GM19452 (cell line): Measurements from ENCODE around the gene SP5.
A peak's percentile ranks its signal among the peaks of the same experiment; 100 is the strongest.
"Not testable (repeated sequence)": the region's sequence is repeated elsewhere in the genome, so short reads cannot be mapped to it uniquely, and the experiment has no call there.

ENCODE experiments used
- ATAC-seq: cut with Tn5 transposase; IDR thresholded peaks from one replicate; pipeline ENCODE4 v1.9.1; 2021; ENCODE audit not compliant: unreplicated experiment

SP5 gene

DNA sequence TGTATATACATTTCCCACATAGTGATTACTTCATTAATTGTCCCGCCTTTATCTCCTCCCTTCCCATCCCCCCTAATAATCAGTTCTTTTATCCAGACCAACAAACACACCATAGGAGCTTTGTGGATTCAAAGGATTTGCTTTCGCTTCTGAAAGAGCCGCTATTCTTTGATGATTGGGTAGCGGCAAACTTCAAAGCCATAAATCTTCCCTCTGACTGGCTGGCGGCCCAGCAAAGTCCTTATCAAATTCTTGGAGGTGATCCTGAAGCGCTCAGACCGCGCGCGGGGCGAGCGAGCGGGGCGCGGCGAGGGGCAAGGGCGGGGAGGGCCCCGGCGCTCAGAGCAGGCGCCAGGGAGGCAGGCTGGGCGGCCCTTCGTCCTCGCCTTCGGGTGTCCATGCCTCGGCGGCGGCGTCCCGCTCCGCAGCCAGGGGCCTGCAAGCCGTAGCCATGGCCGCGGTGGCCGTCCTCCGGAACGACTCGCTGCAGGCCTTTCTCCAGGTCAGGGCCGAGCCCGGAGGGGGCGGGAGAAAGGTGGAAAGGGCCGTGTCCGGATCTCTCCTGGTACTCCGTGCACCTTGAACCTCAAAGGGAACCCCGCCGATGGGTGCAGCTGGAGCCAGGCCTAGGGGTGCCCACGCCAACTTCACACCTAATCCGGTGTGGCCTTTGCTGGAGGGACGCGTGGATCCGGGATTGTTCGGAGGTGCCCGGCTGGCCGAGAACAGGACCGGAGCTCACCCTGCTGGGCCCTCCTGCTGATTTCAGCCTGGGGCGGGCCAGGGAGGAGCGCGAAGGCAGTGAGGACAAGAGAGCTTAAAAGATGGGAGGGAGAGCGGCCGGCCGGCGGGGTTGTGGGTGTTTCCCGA lies at the start of gene SP5:
SP5 (plus strand) TSS at position 276 of the 870 bp plus-strand sequence; CDS start at position 452, 176 bp downstream.
- no peak for ATAC-seq

DNA sequence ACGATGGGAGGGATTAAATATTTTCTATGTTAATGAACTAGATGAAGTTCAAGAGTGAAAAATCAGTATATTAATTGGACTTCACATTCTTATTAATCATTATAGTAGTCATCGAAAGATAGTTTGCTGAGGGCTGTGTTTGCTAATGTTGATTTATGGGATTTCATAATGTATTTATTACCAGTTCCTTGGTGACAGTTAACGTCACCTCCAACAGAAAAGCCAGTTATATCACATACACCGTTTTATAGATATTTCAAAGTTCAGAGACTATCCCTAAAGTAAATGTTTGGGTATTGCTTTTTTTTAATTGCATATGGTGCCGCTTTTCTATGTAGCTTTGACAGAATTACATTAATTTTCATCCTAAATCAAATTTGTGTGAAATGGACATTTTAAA lies 49.4 kb upstream of the SP5 start:
- ATAC-seq = no peak

DNA sequence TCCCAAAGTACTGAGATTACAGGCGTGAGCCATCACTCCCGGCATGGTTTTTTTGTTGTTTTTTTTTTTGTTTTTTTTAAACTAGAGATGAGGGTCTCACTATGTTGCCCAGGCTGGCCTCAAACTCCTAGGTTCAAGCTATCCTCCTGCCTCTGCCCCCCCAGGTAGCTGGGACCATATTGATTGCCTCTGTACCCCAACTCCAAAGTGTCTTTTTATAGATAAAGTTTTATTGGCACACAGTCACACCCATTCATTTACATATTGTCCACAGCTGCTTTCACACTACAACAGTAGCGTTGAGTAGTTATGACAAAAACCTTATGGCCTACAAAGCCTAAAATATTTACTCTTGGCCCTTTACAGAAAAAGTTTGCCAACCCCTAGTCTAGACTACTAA lies 45.2 kb upstream of the SP5 start:
- no peak for ATAC-seq

DNA sequence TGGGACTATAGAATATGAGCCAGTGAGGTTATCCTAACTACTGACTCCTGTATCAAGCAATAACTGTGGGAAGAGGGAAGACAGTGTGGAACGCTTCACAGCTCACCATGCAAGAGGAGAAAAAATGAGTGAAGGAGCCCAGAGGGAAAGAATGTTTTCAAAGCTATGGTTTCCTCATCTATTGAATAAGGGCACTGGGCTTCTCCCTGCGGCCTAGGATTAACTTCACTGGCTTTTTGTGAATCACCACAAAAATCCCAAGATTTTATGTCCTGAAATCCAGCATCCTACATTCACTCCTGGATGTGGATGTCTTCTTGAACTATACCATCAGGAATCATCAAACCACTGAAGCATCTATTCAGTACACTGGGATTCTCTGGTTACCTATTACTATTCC lies 44.5 kb upstream of the SP5 start:
- ATAC-seq = no peak

DNA sequence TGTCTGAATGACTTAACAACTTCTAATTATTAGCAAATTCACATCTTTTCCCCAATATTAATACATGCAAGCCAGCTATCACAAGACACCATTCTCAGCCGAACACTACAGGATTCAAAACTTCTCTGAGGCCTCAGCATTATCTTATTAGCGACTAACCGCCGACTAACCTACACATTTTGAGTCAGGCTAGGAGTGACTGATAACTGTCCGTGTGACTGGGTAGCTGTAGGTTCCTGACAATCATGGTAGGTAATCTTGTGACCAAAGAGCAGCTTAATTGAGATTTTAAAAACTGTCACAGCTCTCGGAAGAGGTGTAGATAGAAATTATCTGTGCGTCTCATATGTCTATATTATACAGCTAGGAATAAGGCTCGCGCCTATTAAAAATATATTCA lies 44.1 kb upstream of the SP5 start:
- ATAC-seq = no peak

DNA sequence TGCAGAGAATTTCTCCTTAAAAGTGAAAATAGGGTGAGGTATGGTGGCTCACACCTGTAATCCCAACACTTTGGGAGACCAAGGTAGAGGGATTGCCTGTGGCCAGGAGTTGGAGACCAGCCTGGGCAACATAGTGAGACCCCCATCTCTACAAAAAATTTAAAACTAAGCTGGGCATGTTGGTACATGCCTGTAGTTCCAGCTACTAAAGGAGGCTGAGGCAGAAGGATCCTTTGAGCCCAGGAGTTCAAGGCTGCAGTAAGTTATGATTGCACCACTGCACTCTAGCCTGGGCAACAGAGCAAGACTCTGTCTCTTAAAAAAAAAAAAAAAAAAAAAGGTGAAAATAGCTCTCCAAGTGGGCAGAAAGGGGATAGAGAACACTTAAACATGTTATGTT lies 40.9 kb upstream of the SP5 start:
- not testable (repeated sequence) for ATAC-seq

DNA sequence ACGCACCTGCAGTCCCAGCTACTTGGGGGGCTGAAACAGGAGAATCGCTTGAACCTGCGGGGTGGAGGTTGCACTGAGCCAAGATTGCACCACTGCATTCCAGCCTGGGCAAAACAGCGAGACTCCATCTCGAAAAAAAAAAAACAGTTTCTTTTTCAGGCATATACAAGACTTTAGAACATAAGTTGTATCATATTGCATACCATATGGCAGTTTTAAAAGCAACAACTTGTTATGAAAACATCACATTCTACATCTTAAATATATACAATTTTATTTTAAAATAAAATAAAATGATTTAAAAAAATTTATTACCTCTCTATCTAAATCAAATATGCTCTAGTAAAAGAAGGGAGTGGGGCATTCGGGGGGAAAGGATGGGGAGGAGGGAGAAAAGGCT lies 39.4 kb upstream of the SP5 start:
- no peak for ATAC-seq

DNA sequence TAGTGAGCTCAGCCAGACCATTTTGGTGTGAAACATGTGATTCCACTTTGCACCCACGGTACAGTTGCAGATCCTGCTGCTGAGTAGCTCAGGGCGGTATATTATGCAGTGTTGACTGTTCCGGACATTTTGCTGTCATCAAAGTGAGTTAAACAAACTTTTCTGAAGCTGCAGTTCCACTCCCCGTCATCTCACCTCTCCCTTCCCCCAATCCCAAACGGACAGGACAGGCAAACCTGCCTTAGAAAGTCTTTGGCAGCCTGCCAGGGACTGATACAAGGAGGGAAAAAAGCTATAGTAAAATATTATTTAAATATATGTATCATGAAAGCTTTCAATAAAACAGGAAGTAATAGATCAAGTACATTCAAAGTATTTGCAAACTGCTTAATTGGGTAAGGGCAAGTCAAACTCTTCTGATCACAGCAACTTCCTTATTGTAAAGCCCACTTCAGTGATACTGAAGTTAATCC lies 35.5 kb upstream of the SP5 start:
- ATAC-seq = no peak

DNA sequence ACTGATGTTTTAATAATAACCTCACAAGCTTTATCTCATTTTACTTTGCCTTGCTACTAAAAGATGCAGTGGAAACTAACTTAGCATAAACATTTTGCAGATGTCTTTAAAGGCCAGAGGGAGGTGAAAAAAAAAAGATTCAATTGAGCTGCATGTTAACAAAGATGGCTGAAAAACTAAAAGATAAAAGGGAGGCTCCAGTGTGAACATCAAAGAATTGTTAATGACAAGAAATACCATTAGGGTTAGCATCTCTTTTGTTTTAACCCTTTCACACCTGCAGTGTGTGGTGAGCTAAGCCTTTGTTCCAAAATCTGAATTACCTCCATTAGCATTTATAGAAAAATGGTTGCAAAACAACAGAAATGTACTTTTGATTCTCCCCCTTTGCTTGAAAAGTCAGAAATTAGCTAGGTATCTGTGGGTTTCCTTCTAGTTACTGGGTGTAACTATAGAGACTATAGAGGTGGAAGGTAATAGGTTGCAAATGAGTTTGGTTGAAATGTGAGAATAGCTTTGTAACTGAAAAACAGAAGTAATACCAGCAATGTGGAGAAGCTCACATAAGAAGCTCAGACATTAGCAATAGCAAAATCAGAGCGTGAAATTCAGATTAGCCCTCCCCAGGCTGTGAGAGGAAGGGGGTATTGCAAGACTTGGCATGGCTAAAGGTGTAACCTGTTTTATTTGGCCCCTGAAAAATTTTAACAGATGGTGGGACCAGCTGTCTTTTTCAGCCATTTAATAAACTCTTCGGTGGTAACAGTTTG lies 34.8 kb upstream of the SP5 start:
- ATAC-seq = peak; percentile 97

DNA sequence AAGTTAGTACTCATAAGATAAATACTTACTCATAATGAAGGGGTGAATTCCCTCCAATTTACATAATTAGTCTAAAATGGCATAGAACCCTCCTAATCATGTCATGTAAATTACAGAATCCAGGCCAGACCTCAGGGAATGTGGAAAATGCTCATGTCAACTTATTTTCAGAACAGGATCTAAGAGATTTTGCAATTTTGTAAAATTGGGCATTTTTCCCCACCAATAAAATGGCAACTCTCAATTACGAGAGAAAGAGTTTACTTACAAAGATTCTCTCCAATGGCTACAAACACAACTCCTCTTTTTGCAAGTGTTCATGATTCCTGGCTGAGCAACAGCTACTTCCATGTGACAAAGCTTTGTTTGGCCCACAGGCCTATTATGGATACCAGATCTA lies 33.8 kb upstream of the SP5 start:
- no peak for ATAC-seq

DNA sequence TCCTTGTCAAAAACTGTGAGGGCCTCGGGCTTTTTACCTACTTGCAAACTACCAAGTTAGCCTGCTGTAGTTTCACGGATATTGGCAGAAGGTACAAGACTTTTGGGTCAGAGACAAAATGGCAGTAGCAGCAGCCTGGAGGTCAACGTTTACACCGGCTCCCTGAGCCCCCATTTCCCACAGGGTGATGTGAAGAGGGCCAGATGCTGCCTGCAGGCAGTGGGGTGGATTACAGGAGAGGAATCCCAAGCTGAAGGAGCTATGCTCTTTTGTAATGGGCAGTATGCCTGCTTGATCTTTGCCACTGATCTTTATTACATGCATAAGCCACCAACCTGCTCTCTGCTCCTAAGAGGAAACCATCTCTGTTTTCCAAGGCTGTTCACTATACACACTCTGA lies 29.5 kb upstream of the SP5 start:
- no peak for ATAC-seq

DNA sequence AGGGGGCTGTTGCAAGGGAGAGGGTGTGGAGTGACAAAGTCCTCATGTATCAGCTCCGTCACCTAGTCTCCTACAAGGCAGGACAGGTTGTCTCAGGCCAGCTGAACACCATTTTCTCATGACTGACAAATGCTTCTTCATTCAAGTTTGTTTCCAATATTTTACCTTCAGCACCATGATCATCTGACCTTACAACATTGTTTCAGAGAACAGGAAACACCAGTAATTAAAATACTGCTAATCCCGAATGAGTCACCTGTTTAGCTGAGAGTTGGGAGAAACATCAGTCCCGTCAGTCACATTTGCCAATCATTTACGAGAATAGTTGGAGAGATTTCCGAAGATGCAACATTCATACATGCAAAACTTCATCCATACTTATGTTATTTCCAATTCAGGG lies 25.7 kb upstream of the SP5 start:
- no peak for ATAC-seq

DNA sequence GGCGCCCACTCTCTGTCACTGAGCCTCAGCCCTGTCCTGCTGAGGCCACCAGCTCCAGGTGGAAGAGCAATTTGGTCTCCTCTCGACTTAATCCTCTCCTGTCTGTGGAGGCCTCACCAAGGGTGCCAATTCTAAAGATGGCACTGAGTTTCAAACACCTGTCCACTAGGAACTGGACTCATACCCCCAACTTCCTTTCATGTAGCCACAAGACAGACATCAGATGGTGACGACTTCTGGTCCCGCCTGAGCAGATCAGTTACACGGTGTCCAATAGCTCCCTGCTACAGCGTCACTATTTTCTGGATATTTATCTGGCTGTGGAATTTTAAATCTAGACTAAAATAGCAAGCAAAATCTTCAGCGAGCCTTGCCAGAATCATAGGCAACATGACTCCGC lies 24.5 kb upstream of the SP5 start:
- no peak for ATAC-seq

DNA sequence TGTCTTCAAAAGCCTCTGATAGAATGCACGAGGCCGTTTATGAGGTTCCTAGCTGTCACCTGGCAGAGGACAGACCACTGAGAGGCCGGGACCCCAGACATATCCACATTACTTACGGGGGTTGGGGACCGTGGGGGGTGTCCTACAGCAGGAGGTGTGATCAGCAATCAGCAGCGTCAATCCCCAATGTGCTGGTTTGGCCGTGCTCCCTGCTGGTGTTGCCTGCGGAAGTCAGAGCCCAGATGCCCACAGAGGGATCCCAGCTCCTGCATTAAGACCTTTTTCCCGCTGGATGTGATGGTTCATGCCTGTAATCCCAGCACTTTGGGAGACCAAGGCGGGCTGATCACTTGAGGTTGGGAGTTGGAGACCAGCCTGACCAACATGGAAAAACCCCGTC lies 20.8 kb upstream of the SP5 start:
- no peak for ATAC-seq

DNA sequence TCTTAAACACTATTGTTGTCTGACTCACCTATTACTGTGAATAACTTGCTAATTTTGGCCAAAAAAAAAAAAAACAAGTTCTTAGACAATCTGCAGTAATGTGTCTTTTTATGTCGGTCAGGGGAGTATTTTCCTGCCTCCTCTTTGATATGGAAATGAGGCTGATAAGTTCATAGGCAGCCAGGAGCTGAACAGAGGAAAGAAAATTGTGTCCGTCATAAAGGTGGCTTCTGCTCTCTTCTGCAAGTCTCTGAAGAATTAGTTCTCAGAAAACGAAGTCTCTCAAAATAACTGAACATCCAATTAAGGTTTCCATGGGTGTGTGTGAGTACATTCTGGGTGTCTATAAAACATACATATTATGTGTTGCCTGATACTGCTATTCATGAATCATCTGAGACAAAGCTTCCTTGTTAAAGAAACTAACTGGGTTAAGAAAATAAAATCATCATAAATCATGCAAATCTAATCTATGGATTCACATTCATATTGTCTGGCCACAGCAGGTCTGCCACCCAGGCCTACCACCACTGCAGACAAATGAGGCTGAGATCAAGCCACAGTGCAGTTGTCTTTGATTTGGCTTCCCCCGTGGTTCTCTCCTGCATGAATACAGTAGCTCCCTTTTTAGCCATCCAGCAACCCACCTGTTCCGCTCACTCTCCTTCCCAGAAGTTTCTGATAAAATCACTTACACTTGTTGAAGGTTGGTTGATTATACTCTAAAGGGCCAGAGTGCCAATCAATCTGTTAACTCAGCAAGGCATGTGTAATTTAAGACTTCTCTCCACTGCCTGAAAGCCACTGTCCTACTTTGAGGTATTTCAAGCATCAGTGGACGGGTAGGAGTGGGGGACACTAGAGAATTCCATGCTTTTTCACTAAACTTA lies 19.4 kb upstream of the SP5 start:
- no peak for ATAC-seq

DNA sequence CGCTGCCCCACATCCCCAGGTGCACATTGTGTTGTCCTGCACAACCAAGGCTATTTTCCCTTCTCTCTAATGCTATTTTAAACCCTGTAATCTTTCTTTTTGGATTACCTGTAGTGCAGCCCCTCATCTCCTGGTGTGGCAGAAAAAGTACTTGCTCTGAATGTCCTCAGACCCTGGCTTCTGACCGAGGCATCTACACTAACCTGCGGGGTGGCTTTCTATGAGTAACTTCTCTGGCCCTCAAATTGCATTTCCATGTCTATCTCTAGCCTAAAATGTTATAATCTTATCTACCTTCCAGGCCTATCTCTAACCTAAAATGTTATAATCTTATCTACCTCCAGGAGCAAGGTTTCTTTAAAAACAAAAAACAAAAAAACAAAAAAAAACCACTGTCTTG lies 18.2 kb upstream of the SP5 start:
- ATAC-seq = no peak

DNA sequence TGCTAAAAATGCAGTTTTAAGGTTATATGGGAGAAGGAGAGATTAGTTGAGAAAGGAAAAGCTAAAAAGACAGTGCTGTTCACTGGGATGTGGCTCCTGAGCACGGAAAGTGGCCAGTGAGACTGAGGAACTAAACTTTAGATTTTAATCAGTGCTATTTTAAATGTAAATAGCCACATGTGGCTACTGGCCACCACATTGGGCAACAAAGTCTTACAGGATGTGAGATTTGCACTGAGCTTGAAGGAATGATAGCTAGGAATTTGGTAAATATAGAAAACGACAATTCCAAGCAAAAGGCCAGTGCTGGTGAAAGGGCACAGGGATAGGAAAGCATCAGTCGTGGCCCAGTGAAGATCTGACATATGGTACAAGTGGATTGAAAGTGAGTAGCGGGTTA lies 14.1 kb upstream of the SP5 start:
- ATAC-seq = no peak

DNA sequence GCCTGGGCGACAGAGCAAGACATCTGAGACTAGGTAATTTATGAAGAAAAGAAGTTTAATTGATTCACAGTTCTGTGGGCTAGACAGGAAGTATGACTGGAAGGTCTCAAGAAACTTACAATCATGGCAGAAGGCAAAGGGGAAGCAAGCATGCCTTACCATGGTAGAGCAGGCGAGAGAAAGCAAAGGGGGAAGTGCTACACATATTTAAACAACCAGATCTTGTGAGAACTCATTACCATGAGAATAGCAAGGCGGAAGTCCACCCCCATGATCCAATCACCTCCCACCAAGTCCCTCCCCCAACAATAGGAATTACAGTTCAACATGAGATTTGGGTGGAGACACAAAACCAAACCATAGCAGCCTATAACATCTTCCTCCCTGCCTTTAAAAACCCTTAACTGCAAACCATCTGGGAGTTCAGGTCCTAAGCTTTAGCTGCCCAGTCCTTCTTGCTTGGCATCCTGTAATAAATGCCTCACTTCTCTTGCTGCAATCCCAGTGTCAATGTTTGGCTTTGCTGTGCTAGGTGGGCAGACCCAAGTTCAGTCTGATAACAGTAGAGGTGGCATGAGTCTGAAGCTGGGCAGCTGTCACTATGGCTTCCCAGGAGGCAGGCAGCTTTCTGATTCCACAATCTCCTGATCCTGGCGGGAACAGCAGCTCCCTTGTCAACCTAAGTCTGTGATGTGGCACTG lies 11.2 kb upstream of the SP5 start:
- no peak for ATAC-seq

DNA sequence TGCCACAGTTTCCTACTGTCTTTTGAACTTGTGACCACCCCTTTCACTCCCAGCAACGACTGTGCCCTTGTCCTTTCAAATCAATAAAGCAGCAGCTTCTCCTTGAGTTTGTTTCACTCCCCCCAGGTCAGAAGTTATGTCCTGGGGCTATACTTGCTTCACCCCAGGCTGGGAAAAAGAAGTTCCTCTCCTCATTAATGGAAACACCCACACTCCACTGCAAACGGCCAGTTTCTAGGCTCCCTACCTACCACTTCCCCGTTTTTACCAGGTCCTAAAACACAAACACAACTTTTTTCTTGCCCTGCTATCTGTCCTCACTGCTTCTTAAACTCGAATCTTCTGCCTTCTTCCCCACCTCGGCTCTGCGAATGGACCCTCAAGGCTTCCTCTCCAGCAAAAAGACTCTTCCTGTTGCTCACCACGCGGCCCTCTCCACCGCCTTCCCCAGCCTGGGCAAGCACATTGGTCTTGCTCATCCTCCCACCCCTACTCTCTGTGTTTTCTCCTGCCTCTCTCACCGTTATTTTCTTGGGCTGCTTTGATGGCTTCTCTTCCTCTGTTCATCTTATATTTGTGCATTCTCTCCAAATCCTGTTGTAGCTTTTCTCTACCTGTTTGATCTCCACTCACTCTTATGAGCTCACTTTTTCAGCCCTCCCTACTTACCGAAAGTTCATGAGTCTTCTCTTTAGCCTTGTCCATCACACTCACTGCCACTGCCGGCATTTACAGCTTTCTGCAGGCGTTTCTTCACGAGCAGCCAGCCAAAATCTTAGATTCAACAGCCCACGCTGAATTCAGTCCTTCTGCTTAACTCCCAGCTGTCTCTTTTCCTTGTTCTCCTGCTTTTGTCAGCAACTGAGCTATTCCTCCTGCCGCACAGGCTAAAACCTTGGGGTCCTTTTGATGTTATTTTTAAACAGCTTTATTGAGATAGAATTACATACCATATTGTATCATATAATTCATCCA lies 7.0 kb upstream of the SP5 start:
- no peak for ATAC-seq

DNA sequence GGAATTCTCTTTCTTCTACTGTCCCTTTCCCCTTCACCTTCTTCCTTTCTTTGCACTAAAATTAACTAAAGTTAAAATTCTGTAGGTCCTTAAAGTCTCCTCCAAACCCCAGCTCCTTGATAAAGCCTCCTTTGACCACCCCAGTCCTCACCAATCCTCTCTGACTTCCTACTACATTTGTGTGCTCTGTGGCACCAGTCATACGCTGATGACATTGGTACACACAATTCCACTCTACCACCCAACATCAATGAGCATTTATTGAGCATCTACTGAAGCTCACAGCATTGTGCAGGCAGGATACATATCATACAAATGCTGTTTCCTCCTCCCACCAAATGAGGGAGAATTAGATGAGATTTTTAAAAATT lies 4.5 kb upstream of the SP5 start:
- ATAC-seq = no peak
